ENCODE measurements around the gene C9orf153.
"Not testable (repeated sequence)": the region's sequence is repeated elsewhere in the genome, so short reads cannot be mapped to it uniquely, and the experiment has no call there.

The C9orf153 gene

GRCh38 chr9:86259557-86259956 is at the start of gene C9orf153:
Gene C9orf153 (minus strand): TSS chr9:86259657. CDS start chr9:86229603, 30,054 bp downstream.
- DNase-seq, result no peak

GRCh38 chr9:86308687-86309086 is 49.2 kb upstream of the C9orf153 start:
- no peak for DNase-seq

- DNase-seq, result no peak
Observed at GRCh38 chr9:86304236-86304730, 44.8 kb upstream of the C9orf153 start.

- no peak for DNase-seq
Observed at GRCh38 chr9:86303316-86303975, 44.0 kb upstream of the C9orf153 start.

- DNase-seq, result no peak
Observed at GRCh38 chr9:86301686-86302085, 42.2 kb upstream of the C9orf153 start.

- no peak for DNase-seq
Observed at GRCh38 chr9:86300701-86301100, 41.2 kb upstream of the C9orf153 start.

- DNase-seq, result no peak
Observed at GRCh38 chr9:86298873-86299272, 39.4 kb upstream of the C9orf153 start.

- not testable (repeated sequence) for DNase-seq
Observed at GRCh38 chr9:86290341-86290740, 30.9 kb upstream of the C9orf153 start.

GRCh38 chr9:86288499-86289198 is 29.2 kb upstream of the C9orf153 start:
- DNase-seq, result no peak

- peak; percentile 73 for DNase-seq
Observed at GRCh38 chr9:86287013-86287412, 27.6 kb upstream of the C9orf153 start.

- peak; percentile 75 for DNase-seq
Observed at GRCh38 chr9:86286278-86286677, 26.8 kb upstream of the C9orf153 start.

- peak; percentile 90 for DNase-seq
Observed at GRCh38 chr9:86285261-86285660, 25.8 kb upstream of the C9orf153 start.

- peak; percentile 86 for DNase-seq
Observed at GRCh38 chr9:86282979-86283535, 23.6 kb upstream of the C9orf153 start.

GRCh38 chr9:86282077-86282978 is 22.9 kb upstream of the C9orf153 start, which contains the start of gene ISCA1:
Gene ISCA1 (minus strand): TSS chr9:86282538. CDS start chr9:86282458, 80 bp downstream.
- DNase-seq, result peak; percentile 96

- DNase-seq, result peak; percentile 71
Observed at GRCh38 chr9:86281593-86282076, 22.2 kb upstream of the C9orf153 start.

GRCh38 chr9:86280580-86280979 is 21.1 kb upstream of the C9orf153 start:
- no peak for DNase-seq

- no peak for DNase-seq
Observed at GRCh38 chr9:86279839-86280238, 20.4 kb upstream of the C9orf153 start.

- peak; percentile 6 for DNase-seq
Observed at GRCh38 chr9:86277072-86277471, 17.6 kb upstream of the C9orf153 start.

- DNase-seq, result peak; percentile 8
Observed at GRCh38 chr9:86275962-86276361, 16.5 kb upstream of the C9orf153 start.

GRCh38 chr9:86274821-86275643 is 15.6 kb upstream of the C9orf153 start:
- no peak for DNase-seq

- no peak for DNase-seq
Observed at GRCh38 chr9:86272221-86272620, 12.8 kb upstream of the C9orf153 start.

GRCh38 chr9:86263876-86264275 is 4.4 kb upstream of the C9orf153 start:
- no peak for DNase-seq
